VCaP (cell line): ENCODE measurements around the gene SSH2.

Source experiments
- H3K27ac ChIP-seq: fragments of 450-650 bp; 2 replicates; pipeline ENCODE4 v1.5.1; 2017
- TF ChIP-seq, protein P1 (sequence below): fragments of 450-650 bp; conservative IDR thresholded peaks from 2 replicates; pipeline ENCODE4 v1.5.1; 2017; ENCODE audit warnings: mild to moderate bottlenecking, moderate library complexity

The SSH2 gene

DNA sequence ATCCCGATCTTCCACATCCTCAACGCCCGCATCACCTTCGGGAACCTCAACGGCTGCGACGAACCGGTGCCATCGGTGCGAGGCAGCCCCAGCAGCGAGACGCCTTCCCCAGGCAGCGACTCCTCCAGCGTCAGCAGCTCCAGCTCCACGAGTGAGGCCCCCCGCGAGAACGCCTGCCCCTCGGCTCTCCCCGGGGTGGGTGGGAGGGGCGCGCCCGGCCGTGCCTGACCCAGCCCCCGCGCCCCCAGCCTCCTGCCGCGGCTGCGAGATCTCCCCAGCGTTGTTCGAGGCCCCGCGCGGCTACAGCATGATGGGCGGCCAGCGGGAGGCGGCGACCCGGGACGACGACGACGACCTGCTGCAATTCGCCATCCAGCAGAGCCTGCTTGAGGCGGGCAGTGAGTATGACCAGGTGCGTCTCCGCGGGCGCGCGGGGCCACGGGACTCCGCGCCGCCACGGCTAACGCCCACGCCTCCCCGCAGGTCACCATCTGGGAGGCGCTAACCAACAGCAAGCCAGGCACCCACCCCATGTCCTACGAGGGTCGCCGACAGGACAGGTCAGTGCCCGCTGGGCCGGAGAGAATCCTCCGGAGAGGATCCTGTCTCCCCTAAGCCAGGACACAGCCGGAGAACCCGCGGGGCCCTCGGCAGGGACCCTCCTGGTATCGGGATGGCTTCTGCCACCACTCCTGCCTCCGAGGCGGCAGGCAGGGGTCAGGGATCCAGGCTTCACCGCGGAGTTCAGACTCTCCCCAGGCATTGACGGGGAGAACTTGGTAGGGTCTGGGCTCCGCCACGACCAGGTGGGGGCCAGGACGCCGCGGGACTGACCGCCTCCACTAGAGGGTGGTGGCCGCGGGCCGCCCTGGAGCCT is 317.4 kb downstream of the SSH2 start:
- TF ChIP-seq, protein P1, sequence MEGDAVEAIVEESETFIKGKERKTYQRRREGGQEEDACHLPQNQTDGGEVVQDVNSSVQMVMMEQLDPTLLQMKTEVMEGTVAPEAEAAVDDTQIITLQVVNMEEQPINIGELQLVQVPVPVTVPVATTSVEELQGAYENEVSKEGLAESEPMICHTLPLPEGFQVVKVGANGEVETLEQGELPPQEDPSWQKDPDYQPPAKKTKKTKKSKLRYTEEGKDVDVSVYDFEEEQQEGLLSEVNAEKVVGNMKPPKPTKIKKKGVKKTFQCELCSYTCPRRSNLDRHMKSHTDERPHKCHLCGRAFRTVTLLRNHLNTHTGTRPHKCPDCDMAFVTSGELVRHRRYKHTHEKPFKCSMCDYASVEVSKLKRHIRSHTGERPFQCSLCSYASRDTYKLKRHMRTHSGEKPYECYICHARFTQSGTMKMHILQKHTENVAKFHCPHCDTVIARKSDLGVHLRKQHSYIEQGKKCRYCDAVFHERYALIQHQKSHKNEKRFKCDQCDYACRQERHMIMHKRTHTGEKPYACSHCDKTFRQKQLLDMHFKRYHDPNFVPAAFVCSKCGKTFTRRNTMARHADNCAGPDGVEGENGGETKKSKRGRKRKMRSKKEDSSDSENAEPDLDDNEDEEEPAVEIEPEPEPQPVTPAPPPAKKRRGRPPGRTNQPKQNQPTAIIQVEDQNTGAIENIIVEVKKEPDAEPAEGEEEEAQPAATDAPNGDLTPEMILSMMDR, result no peak
- no peak overlapping the region for H3K27ac ChIP-seq

DNA sequence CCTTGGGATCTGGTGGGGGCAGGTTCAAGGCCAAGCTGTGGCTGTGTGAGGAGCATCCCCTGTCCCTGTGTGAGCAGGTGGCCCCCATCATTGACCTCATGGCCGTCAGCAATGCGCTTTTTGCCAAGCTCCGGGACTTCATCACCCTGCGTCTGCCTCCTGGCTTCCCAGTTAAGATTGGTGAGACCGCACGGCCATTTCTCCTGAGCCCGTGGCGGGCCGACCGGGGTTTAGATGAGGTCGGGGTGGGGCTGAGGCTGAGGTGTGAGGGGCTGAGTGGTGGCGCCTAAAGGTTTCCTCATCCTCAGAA is 318.0 kb downstream of the SSH2 start:
- TF ChIP-seq, protein P1, result no peak
- H3K27ac ChIP-seq, result no peak overlapping the region

DNA sequence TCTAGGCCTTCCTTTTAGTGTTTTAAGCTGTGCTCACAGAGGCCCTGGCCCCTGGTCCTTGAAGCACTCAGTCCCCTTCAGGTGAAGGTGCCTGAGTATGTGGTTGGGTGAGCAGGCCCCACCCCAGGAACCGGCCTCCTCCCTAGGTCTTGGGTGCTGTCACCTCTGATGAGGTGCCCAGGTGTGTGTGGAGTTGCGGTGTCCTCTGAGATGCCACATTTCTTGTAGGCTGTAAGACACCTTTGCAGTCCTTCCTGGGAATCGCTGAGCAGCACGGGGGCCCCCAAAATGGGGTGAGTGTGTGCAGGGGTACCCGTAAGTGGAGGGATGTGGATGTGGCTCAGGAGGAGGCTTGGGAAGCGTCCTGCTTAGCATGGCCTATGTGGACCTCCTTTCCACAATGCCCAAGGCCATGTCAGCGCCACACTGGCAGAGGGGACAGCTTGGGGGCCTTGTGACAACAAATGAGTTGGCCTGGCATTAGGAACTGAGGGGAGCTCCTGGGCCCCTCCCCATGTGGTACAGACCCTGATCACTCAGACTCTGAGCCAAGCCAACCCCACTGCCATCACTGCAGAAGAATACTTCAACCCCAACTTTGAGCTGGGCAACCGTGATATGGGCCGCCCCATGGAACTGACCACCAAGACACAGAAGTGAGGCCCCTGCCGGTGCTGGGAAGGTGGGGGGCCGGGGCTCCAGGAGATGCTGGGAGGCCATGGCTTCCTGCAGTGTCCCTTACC is 318.5 kb downstream of the SSH2 start:
- TF ChIP-seq, protein P1, result no peak
- no peak overlapping the region for H3K27ac ChIP-seq

DNA sequence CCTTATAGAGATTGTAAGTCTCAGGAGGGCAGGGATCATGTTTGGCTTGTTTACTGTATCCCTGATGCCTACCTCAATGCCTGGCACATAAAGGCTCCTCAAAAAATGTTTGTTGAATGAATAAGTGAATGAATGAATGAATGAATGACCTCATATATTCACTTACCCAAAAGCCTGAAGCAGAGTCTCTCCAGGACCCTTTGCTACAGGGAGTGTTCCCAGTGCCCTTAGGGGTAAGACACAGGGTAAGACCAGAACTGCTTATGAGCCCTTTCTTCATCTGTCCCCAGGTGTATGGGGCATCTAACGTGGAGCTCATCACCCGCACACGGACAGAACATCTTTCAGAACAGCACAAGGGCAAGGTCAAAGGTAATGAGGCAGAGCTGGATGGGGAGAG is 319.6 kb downstream of the SSH2 start:
- no peak overlapping the region for H3K27ac ChIP-seq
- TF ChIP-seq, protein P1, result no peak

DNA sequence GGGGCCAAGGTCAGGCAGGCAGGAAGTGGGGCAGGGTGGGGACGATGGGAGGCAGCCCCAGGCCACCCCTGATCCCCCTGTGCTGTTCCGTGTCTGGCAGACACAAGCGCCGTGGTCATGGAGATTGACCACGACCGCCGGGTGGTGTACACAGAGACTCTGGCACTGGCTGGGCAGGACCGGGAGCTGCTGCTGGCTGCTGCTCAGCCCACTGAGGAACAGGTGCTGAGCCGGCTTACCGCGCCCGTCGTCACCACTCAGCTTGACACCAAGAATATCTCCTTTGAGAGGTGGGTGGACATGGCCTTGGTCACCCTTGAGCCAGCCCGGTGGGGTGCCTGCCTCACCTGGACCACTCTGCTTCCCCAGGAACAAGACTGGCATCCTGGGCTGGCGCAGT is 321.0 kb downstream of the SSH2 start:
- TF ChIP-seq, protein P1, result no peak
- H3K27ac ChIP-seq, result no peak overlapping the region

DNA sequence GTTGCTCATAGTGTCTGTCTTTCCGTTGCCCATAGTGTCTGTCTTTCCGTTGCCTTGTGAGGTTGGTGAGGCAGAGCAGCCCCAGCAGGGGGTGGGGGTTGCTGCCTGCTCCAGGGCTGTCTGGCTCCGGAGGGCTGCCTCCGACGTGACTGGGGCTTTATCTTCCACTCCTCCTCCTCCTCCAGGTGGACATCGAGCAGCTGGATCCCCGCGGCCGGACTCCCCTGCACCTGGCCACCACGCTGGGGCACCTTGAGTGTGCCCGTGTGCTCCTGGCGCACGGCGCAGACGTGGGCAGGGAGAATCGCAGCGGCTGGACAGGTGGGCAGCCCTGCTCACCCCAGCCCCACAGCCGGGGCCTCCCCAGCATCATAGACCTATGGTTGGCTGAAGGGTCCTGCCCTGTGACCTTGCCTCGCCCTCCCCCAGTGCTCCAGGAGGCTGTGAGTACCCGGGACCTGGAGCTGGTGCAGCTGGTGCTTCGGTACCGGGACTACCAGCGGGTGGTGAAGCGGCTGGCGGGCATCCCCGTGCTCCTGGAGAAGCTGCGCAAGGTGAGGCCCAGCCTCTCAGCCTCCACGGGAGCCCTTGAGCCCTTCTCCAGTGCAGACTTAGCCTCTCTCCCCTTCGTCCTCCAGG is 322.4 kb downstream of the SSH2 start:
- TF ChIP-seq, protein P1, result no peak
- H3K27ac ChIP-seq, result no peak overlapping the region

DNA sequence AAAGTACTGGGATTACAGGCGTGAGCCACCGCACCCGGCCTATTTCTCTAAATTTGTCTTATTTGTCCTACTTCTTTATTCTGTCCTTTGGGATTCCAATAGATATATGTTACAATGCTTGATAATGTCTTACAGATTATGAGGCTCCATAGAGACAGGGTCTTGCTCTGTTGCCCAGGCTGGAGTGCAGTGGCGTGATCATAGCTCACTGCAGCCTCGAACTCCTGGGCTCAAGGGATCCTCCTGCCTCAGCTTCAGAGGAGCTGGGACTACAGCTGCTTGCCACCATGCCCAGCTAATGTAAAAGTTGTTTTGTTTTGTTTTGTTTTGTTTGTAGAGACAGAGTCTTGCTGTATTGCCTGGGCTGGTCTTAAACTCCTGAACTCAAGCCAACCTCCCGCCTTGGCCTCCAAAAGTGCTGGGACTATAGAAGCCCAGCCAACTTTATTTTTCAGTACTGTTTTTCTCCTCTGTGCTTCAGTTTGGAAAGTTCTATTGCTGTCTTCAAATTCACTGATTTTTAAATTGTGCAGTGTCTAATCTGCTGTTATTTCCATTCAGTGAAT is 326.8 kb downstream of the SSH2 start:
- TF ChIP-seq, protein P1, result no peak
- H3K27ac ChIP-seq, result no peak overlapping the region
